ENCODE measurements around the gene JPT1. TPM values are rescaled to one million over a fixed set of nuclear protein-coding genes. Genes with fewer than 3 reads are reported as not detected.

JPT1 gene
- total RNA-seq, 1 experiment from 2014 or later = 448 TPM

GRCh38 chr17:75102385-75102821 is 51.9 kb downstream of the JPT1 start:
- peaks cover 25% of the 10 kb centered on the region for H3K4me1 ChIP-seq (ENCODE audit: control insufficient read depth, insufficient read depth, low read length)
- no peaks in the 10 kb centered on the region for H3K27me3 ChIP-seq (ENCODE audit: control insufficient read depth, insufficient read depth, low read length)
- intact Hi-C loops (cut with micrococcal nuclease; ENCODE audit: unreplicated experiment) (loop anchor here (10.0 kb wide), 1 partner anchor 128 kb away; the partner anchor contains the start of gene HID1), in situ Hi-C loops (cut with HindIII; ENCODE audit: low pct_unique_long_range_greater_than_20kb, low sequenced_read_pairs) (no loop called here)
- ChIA-PET CTCF (no interaction called here), POLR2A (no interaction called here)
- no TSS peak for BruUV-seq (replicated peaks)
- H3K9me3 ChIP-seq (ENCODE audit: control insufficient read depth, insufficient read depth, low read depth, low read length) = no peaks in the 10 kb centered on the region
- ATAC-seq (no peak), DNase-seq (ENCODE audit: low read depth, low spot score) (no peak)
- H3K4me3 ChIP-seq (ENCODE audit: low read depth in 2 of 2, low read length in 2 of 2) = no peak overlapping the region
- TF ChIP-seq, protein P1, sequence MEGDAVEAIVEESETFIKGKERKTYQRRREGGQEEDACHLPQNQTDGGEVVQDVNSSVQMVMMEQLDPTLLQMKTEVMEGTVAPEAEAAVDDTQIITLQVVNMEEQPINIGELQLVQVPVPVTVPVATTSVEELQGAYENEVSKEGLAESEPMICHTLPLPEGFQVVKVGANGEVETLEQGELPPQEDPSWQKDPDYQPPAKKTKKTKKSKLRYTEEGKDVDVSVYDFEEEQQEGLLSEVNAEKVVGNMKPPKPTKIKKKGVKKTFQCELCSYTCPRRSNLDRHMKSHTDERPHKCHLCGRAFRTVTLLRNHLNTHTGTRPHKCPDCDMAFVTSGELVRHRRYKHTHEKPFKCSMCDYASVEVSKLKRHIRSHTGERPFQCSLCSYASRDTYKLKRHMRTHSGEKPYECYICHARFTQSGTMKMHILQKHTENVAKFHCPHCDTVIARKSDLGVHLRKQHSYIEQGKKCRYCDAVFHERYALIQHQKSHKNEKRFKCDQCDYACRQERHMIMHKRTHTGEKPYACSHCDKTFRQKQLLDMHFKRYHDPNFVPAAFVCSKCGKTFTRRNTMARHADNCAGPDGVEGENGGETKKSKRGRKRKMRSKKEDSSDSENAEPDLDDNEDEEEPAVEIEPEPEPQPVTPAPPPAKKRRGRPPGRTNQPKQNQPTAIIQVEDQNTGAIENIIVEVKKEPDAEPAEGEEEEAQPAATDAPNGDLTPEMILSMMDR (IDR thresholded peaks at IDR 0.05) = no peak
- TF ChIP-seq TCF7L2 (IDR thresholded peaks at IDR 0.05; ENCODE audit: low read depth, low read length) (no peak), POLR2AphosphoS5 (IDR thresholded peaks at IDR 0.05; ENCODE audit: low read depth, low read length) (no peak)
- no peak overlapping the region for H3K27ac ChIP-seq (ENCODE audit: low read length)
- peaks cover 2% of the 10 kb centered on the region; the same call in 1 of the 2 replicates for H3K36me3 ChIP-seq (ENCODE audit: control insufficient read depth, insufficient read depth, low read length)

- Histone ChIP-seq H3K27me3 (ENCODE audit: control insufficient read depth, insufficient read depth, low read length) (no peaks in the 10 kb centered on the region), H3K9me3 (ENCODE audit: control insufficient read depth, insufficient read depth, low read depth, low read length) (no peaks in the 10 kb centered on the region), H3K4me3 (ENCODE audit: low read depth in 2 of 2, low read length in 2 of 2) (no peak overlapping the region), H3K36me3 (ENCODE audit: control insufficient read depth, insufficient read depth, low read length) (peaks cover 2% of the 10 kb centered on the region; the same call in 1 of the 2 replicates), H3K27ac (ENCODE audit: low read length) (no peak overlapping the region), H3K4me1 (ENCODE audit: control insufficient read depth, insufficient read depth, low read length) (peaks cover 13% of the 10 kb centered on the region)
- BruUV-seq (replicated peaks) = no TSS peak
- ATAC-seq = no peak
- POLR2A ChIA-PET = no interaction called here
- DNase-seq (ENCODE audit: low read depth, low spot score) = no peak
- CTCF ChIA-PET = interaction anchor here (0.6 kb wide), 1 partner anchor 27 kb away, joined by 3 read pairs; no protein-coding TSS in a partner anchor
- intact Hi-C loops (cut with micrococcal nuclease; ENCODE audit: unreplicated experiment) = loop anchor here (10.0 kb wide), 1 partner anchor 125 kb away; the partner anchor contains the start of gene HID1
- no peak for TF ChIP-seq REST (IDR thresholded peaks at IDR 0.05; ENCODE audit: insufficient read depth in 1 of 2, low read depth in 2 of 2, low read length in 1 of 2)
- no peak for TF ChIP-seq POLR2AphosphoS5 (IDR thresholded peaks at IDR 0.05; ENCODE audit: low read depth, low read length)
- TF ChIP-seq TCF7L2 (IDR thresholded peaks at IDR 0.05; ENCODE audit: low read depth, low read length) = no peak
- no peak for TF ChIP-seq SIN3A (IDR thresholded peaks at IDR 0.05; ENCODE audit: borderline replicate concordance, insufficient read depth, low read depth, low read length)
- TF ChIP-seq, protein P1 (IDR thresholded peaks at IDR 0.05) = no peak
- in situ Hi-C loops (cut with HindIII; ENCODE audit: low pct_unique_long_range_greater_than_20kb, low sequenced_read_pairs) = no loop called here
Measured at GRCh38 chr17:75099881-75100595, 54.3 kb downstream of the JPT1 start.

Measured in Panc1 (cell line).